K562 (cell line): ENCODE data around the gene KLK2.

Source experiments
- ATF3 ChIP-seq, 2 experiments: fragments of 450-650 bp in 1 of 2; sonication (generic) in 1 of 2; formaldehyde crosslinking in 1 of 2; IDR thresholded peaks in 1 of 2; conservative IDR thresholded peaks in 1 of 2; 2 replicates each; pipeline versions ENCODE4 v1.6.1 to v1.8.1; 2016 to 2023; ENCODE audit warnings: mild to moderate bottlenecking in 2 of 2, moderate library complexity in 2 of 2, inconsistent platforms in 1 of 2, missing genetic modification reagents in 1 of 2
- CBFB ChIP-seq: sonication (generic); formaldehyde crosslinking; IDR thresholded peaks from 2 replicates; pipeline ENCODE4 v1.4.0; 2020; ENCODE audit warnings: mild to moderate bottlenecking, missing genetic modification reagents
- MCM5 ChIP-seq: fragments of 450-650 bp; IDR thresholded peaks from 2 replicates; pipeline ENCODE4 v1.6.1; 2016; ENCODE audit warnings: low read depth
- MYNN ChIP-seq, 2 experiments: sonication (generic); formaldehyde crosslinking in 1 of 2; IDR thresholded peaks; 2 replicates each; pipeline versions ENCODE4 v1.5.0 to v1.6.1; 2016 to 2020; ENCODE audit warnings: antibody characterized with exemption in 1 of 2, missing genetic modification reagents in 1 of 2
- NR2C1 ChIP-seq, 2 experiments: fragments of 450-650 bp; IDR thresholded peaks; 2 replicates each; pipeline ENCODE4 v1.6.1; 2017; ENCODE audit warnings: mild to moderate bottlenecking in 2 of 2, antibody characterized with exemption in 1 of 2, inconsistent platforms in 1 of 2, missing compliant biosample characterization in 1 of 2, missing genetic modification characterization in 1 of 2
- POLR2AphosphoS5 ChIP-seq: IDR thresholded peaks from 2 replicates; pipeline ENCODE4 v1.6.1; 2011; ENCODE audit warnings: mild to moderate bottlenecking, low read depth, low read length, moderate library complexity; ENCODE audit not compliant: control insufficient read depth, insufficient read depth
- RAD21 ChIP-seq, 2 experiments: fragments of 250-450 bp in 1 of 2; fragments of 450-650 bp in 1 of 2; sonication (Bioruptor Pico) in 1 of 2; formaldehyde crosslinking in 1 of 2; IDR thresholded peaks in 1 of 2; conservative IDR thresholded peaks in 1 of 2; 2 replicates each; pipeline versions ENCODE4 v1.4.0 to v1.8.0; 2020 to 2022; ENCODE audit warnings: mild to moderate bottlenecking in 2 of 2, moderate library complexity in 1 of 2
- SMAD1 ChIP-seq: fragments of 150-350 bp; IDR thresholded peaks from 2 replicates; pipeline ENCODE4 v1.6.1; 2014; ENCODE audit warnings: low read length, low read depth; ENCODE audit not compliant: partially characterized antibody
- SNAPC5 ChIP-seq: fragments of 250-450 bp; sonication (Bioruptor Pico); IDR thresholded peaks from 2 replicates; pipeline ENCODE4 v1.8.0; 2021; ENCODE audit warnings: moderate library complexity, mild to moderate bottlenecking, inconsistent platforms
- SRSF9 ChIP-seq: fragments of 200-400 bp; formaldehyde crosslinking; IDR thresholded peaks from 2 replicates; pipeline ENCODE4 v1.6.1; 2017; ENCODE audit warnings: low read depth, low read length, borderline replicate concordance
- ZBTB33 ChIP-seq: sonication (generic); formaldehyde crosslinking; IDR thresholded peaks from 2 replicates; pipeline ENCODE4 v1.8.1; 2023; ENCODE audit warnings: mild to moderate bottlenecking, missing genetic modification reagents
- TF ChIP-seq, protein P1 (sequence below): IDR thresholded peaks from 2 replicates; pipeline ENCODE4 v1.6.1; 2012; ENCODE audit warnings: low read depth, low read length, improper control_type of control experiment, borderline replicate concordance

DNA sequence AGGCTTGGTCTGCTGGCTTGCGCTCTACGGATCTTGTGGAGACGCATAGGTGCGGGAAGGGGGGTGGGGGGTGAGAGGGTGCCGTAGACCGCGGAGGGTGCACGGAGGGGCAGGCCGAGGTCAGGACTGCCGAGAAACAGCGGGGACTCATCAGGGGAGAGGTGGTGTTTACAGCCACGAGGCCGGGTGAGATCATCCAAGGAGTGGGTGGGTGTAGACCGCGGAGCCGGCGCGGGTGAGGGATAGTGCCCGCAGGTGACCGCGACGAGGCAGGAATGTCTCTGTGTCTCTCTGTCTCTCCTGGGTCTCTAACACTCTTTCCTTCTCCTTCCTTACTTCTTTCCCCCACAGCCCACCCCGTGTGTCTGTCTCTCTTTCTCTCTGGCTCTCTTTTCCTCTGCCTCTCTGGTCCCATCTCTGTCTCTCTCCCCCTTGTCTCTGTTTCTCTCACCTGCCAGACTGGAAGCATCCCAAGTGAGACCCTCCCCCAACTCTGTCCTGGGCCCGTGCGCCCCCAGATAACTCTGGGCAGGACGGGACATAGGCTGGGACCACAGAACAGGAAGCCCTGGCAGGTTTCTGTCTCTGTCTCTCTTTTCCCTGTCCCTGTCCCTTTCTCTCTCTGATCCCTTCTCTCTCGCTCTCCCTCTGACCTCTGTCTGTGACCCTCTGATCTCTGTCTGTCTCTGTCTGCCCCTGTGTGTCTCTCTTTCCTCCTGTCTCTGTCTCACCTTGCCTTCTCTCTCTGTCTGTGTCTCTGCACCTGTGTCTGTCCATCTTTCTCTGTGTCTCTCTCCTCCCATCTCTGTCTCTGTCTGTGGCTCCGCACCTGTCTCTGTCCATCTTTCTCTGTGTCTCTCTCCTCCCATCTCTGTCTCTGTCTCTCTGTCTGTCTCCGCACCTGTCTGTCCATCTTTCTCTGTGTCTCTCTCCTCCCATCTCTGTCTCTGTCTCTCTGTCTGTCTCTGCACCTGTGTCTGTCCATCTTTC, 39.8 kb downstream of the KLK2 start:
- no peak for TF ChIP-seq RAD21 (CRISPR knock-in tag; conservative IDR thresholded peaks at IDR 0.05 in 1 of 2, IDR thresholded peaks at IDR 0.05 in 1 of 2)
- no peak for TF ChIP-seq MYNN (IDR thresholded peaks at IDR 0.05)
- no peak for TF ChIP-seq MYNN (CRISPR knock-in tag; IDR thresholded peaks at IDR 0.05)
- TF ChIP-seq ATF3 (IDR thresholded peaks at IDR 0.05), result peak; percentile 60
- TF ChIP-seq ATF3 (CRISPR knock-in tag; conservative IDR thresholded peaks at IDR 0.05), result no peak
- TF ChIP-seq CBFB (CRISPR knock-in tag), result no peak
- TF ChIP-seq SMAD1, result no peak
- no peak for TF ChIP-seq ZBTB33 (CRISPR knock-in tag)
- no peak for TF ChIP-seq MCM5
- no peak for TF ChIP-seq SRSF9
- TF ChIP-seq, protein P1, sequence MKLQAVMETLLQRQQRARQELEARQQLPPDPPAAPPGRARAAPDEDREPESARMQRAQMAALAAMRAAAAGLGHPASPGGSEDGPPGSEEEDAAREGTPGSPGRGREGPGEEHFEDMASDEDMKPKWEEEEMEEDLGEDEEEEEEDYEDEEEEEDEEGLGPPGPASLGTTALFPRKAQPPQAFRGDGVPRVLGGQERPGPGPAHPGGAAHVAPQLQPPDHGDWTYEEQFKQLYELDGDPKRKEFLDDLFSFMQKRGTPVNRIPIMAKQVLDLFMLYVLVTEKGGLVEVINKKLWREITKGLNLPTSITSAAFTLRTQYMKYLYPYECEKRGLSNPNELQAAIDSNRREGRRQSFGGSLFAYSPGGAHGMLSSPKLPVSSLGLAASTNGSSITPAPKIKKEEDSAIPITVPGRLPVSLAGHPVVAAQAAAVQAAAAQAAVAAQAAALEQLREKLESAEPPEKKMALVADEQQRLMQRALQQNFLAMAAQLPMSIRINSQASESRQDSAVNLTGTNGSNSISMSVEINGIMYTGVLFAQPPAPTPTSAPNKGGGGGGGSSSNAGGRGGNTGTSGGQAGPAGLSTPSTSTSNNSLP, result no peak
- TF ChIP-seq POLR2AphosphoS5, result no peak
- no peak for TF ChIP-seq SNAPC5
- TF ChIP-seq NR2C1 (IDR thresholded peaks at IDR 0.05), result no peak
- TF ChIP-seq NR2C1 (tag; IDR thresholded peaks at IDR 0.05), result no peak
